ENCODE measurements around the gene BAZ2A. TPM values are rescaled to one million over a fixed set of nuclear protein-coding genes. Genes with fewer than 3 reads are reported as not detected.
"Not testable (repeated sequence)": the region's sequence is repeated elsewhere in the genome, so short reads cannot be mapped to it uniquely, and the experiment has no call there.

Gene BAZ2A
- total RNA-seq, 1 donor from 2014 or later, result 105 TPM

DNA sequence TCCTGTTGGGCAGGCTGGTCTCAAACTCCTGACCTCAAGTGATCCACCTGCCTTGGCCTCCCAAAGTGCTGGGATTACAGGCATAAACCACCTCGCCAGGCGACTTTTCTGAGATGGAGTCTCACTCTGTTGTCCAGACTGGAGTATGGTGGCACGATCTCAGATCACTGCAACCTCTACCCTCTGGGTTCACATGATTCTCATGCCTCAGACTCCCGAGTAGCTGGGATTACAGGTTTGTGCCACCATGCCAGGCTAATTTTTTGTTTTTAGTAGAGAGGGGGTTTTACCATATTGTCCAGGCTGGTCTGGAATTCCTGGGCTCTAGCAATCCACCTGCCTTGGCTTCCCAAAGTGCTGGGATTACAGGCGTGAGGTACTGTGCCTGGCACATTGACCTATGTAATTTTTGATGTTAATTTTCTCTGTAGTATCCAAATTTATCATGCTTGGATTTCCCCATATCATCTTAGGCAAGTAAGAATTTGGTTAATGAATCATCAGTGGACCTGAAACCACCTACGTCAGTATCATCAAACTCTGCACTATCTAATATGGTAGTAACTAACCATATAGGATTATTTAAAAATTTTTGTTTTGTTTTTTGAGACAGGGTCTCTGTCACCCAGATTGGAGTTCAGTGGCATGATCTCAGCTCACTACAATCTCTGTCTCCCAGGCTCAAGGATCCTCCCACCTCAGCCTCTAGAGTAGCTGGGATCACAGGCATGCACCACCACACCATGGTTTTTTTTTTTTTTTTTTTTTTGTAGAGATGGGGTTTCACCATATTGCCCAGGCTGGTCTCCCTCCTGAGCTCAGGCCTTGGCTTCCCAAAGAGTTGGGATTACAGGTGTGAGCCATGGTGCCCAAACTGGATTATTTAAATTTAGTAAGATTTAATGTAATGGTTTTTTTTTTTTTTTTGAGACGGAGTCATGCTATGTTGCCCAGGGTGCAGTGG, 27.6 kb upstream of the BAZ2A start:
- Mint-ChIP-seq H3K27ac (no peak overlapping the region), H3K27me3 (ENCODE audit: low read depth) (no peaks in the 10 kb centered on the region), H3K9me3 (peaks cover 15% of the 10 kb centered on the region), H3K4me1 (peaks cover 3% of the 10 kb centered on the region), H3K4me3 (no peak overlapping the region), H3K36me3 (peaks cover 13% of the 10 kb centered on the region)
- TF ChIP-seq, protein P1, sequence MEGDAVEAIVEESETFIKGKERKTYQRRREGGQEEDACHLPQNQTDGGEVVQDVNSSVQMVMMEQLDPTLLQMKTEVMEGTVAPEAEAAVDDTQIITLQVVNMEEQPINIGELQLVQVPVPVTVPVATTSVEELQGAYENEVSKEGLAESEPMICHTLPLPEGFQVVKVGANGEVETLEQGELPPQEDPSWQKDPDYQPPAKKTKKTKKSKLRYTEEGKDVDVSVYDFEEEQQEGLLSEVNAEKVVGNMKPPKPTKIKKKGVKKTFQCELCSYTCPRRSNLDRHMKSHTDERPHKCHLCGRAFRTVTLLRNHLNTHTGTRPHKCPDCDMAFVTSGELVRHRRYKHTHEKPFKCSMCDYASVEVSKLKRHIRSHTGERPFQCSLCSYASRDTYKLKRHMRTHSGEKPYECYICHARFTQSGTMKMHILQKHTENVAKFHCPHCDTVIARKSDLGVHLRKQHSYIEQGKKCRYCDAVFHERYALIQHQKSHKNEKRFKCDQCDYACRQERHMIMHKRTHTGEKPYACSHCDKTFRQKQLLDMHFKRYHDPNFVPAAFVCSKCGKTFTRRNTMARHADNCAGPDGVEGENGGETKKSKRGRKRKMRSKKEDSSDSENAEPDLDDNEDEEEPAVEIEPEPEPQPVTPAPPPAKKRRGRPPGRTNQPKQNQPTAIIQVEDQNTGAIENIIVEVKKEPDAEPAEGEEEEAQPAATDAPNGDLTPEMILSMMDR (IDR thresholded peaks at IDR 0.05; ENCODE audit: unreplicated experiment), result no peak
- DNase-seq (ENCODE audit: low spot score in 2 of 2, unreplicated experiment in 2 of 2), result no peak

DNA sequence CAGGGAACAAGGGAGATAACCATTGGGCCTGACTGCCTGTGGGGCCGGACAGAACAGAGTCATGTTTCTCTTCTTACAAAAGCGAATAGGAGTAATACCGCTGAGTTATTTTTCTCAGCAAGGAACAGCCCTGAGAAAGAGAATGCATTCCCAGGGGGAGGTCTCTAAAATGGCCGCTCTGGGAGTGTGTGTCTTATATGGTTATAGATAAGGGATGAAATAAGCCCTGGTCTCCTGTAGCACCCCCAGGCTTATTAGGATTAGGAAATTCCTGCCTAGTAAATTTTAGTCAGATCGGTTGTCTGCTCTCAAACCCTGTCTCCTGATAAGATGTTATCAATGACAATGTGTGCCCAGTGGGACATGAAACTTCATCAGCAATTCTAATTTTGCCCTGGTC, 23.7 kb upstream of the BAZ2A start:
- not testable (repeated sequence) for H3K27ac Mint-ChIP-seq; H3K4me3 Mint-ChIP-seq; DNase-seq (ENCODE audit: low spot score in 2 of 2, unreplicated experiment in 2 of 2); H3K27me3 Mint-ChIP-seq (ENCODE audit: low read depth); H3K4me1 Mint-ChIP-seq
- peaks cover 18% of the 10 kb centered on the region for H3K9me3 Mint-ChIP-seq
- peaks cover 15% of the 10 kb centered on the region for H3K36me3 Mint-ChIP-seq

DNA sequence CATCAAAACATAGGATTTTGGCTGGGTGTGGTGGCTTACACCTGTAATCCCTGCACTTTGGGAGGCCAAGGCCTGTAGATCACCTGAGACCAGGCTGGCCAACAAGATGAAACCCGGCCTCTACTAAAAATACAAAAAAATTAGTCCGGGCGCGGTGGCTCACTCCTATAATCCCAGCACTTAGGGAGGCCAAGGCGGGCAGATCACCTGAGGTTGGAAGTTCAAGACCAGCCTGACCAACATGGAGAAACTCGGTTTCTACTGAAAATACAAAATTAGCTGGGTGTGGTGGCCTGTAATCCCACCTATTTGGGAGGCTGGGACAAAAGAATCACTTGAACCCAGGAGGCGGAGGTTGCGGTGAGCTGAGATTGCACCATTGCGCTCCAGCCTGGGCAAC, 17.9 kb upstream of the BAZ2A start:
- not testable (repeated sequence) for H3K9me3 Mint-ChIP-seq; H3K27me3 Mint-ChIP-seq (ENCODE audit: low read depth); H3K4me3 Mint-ChIP-seq; DNase-seq (ENCODE audit: low spot score in 2 of 2, unreplicated experiment in 2 of 2)
- H3K36me3 Mint-ChIP-seq, result peaks cover 13% of the 10 kb centered on the region
- peak overlapping the region; percentile 16 for H3K27ac Mint-ChIP-seq
- peaks cover 24% of the 10 kb centered on the region for H3K4me1 Mint-ChIP-seq

DNA sequence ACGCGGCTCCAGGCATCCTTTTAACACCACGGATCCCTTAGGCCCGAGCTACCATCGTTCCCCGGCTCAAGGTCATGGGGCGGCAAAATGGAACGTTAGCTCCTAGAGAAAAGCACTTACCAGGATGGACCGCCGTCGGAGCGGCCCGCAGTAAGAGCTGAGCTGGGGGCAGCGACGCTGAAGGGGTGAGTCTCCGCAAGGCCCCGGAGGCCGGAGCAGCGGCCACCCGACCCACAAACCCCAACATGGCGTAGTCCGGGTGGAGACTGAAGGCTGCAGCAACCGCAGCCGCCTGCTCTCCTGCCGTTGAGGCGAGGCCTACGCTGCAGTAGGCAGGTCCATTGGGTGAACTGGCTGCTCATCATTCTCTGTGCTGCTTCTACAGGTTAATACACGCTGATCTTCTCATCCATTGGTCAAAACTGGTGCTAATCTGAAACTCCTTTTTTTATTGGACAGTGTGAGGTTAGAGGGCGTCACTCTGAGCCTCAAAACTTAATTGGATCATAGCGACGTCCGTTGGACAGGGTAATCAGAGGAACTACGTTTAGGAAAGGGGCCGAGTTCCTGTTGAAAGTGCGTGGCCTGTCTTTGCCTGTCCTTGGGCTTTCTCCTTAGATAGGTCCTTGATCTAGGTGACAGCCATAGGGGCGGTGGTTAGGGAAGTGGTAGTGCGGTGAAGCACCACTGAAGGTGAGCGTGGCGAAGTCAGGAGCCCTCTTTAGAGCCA, 15.8 kb upstream of the BAZ2A start, which contains the start of gene ATP5F1B:
Gene ATP5F1B (minus strand): TSS at position 268 of the 730 bp plus-strand sequence. CDS start 21 bp downstream, at position 247.
- no peaks in the 10 kb centered on the region for H3K9me3 Mint-ChIP-seq
- H3K36me3 Mint-ChIP-seq, result peaks cover 19% of the 10 kb centered on the region
- peaks cover 24% of the 10 kb centered on the region for H3K4me1 Mint-ChIP-seq
- peak within 1 kb of the TSS; percentile 97 for H3K27ac Mint-ChIP-seq
- no peaks in the 10 kb centered on the region for H3K27me3 Mint-ChIP-seq (ENCODE audit: low read depth)
- TF ChIP-seq, protein P1 (IDR thresholded peaks at IDR 0.05; ENCODE audit: unreplicated experiment), result peak; percentile 24
- H3K4me3 Mint-ChIP-seq, result peak within 1 kb of the TSS; percentile 99
- DNase-seq (ENCODE audit: low spot score in 2 of 2, unreplicated experiment in 2 of 2), result peak; percentile 83 to 89

DNA sequence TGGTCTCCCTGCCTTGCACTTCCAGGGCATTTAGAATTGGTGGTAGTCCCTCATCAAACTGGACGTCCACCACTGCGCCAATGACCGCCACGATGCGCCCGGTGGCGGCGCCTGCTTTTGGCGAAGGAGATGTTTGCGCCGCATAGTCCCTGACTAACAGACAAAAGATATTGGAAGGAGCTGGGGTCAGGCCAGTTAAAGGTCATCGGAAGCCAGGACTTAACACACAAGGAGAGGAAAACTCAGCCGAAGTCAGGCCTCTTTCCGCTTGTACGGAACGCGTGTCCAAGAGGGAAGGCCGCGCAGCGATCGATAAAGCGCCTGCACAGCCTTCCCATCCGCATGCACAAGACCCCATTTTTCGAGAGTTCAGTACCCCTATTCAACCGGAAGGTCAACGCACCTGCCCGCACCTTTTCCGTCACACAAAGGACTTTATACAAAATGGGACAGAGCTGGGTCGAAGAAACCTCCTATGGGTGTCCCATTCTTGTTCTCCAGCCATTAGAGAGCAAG, 15.1 kb upstream of the BAZ2A start:
- DNase-seq (ENCODE audit: low spot score in 2 of 2, unreplicated experiment in 2 of 2), result no peak
- Mint-ChIP-seq H3K27me3 (ENCODE audit: low read depth) (no peaks in the 10 kb centered on the region), H3K4me3 (peak overlapping the region; percentile 99), H3K27ac (peak overlapping the region; percentile 97), H3K4me1 (peaks cover 24% of the 10 kb centered on the region), H3K36me3 (peaks cover 22% of the 10 kb centered on the region), H3K9me3 (no peaks in the 10 kb centered on the region)
- TF ChIP-seq, protein P1 (IDR thresholded peaks at IDR 0.05; ENCODE audit: unreplicated experiment), result no peak

DNA sequence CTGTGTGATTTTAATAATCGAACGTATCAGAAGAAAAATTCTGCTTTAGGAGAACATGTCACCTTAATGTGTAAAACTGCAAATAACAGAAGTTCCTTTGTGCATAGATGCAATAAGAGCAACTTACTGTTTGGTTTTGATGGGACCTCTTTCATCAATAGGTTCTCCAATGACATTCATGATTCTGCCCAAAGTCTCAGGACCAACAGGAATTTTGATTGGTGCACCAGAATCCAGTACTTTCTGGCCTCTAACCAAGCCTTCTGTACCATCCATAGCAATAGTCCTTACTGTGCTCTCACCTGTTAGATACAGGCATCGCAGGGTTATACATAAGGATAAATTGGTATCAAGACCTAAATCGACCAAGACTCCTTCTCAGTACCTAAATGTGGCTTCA, 14.5 kb upstream of the BAZ2A start:
- Mint-ChIP-seq H3K4me1 (peaks cover 24% of the 10 kb centered on the region), H3K36me3 (peaks cover 25% of the 10 kb centered on the region), H3K4me3 (peak overlapping the region; percentile 99), H3K27me3 (ENCODE audit: low read depth) (no peaks in the 10 kb centered on the region), H3K27ac (peak overlapping the region; percentile 97), H3K9me3 (no peaks in the 10 kb centered on the region)
- no peak for DNase-seq (ENCODE audit: low spot score in 2 of 2, unreplicated experiment in 2 of 2)
- TF ChIP-seq, protein P1 (IDR thresholded peaks at IDR 0.05; ENCODE audit: unreplicated experiment), result no peak
